Keratinocyte (primary cell): Measurements from ENCODE around the gene PAX3.

Source experiments
- CTCF ChIP-seq, 3 experiments: IDR thresholded peaks in 1 of 3; conservative IDR thresholded peaks in 1 of 3; optimal IDR thresholded peaks in 1 of 3; 2 replicates in 2 of 3; 3 replicates in 1 of 3; pipeline versions ENCODE3 to v1.5.1; 2011; ENCODE audit warnings: low read length in 3 of 3, mild to moderate bottlenecking in 3 of 3, moderate library complexity in 2 of 3, control low read depth in 1 of 3, inconsistent platforms in 1 of 3; ENCODE audit not compliant: insufficient read depth in 2 of 3; ENCODE audit errors: extremely low read depth in 1 of 3
- EZH2 ChIP-seq: IDR thresholded peaks from one replicate; pipeline ENCODE4 v1.6.1; 2012; ENCODE audit warnings: inconsistent platforms, mild to moderate bottlenecking, low read length, moderate library complexity

GRCh38 chr2:222174450-222174849, 124.3 kb downstream of the PAX3 start:
- TF ChIP-seq EZH2, result no peak
- no peak for TF ChIP-seq CTCF (optimal IDR thresholded peaks at IDR 0.05 in 1 of 3, IDR thresholded peaks at IDR 0.05 in 1 of 3, conservative IDR thresholded peaks at IDR 0.05 in 1 of 3; ENCODE audit: extremely low read depth in 1 of 3, insufficient read depth in 2 of 3, low read length in 3 of 3)
